Liver (tissue), 9 donors: ENCODE data around the gene AP4B1. TPM values are rescaled to one million over a fixed set of nuclear protein-coding genes. Genes with fewer than 3 reads are reported as not detected.

Experiments used
- DNase-seq: peaks from one replicate; pipeline ENCODE4 v3.0.0-alpha.2; 2017; ENCODE audit warnings: low spot score
- H3K27ac ChIP-seq, 2 donors: one replicate each; pipeline ENCODE4 v1.7.0; 2013; ENCODE audit warnings: inconsistent platforms in 2 of 2, low read length in 2 of 2, control low read depth in 1 of 2, low read depth in 1 of 2, mild to moderate bottlenecking in 1 of 2
- H3K27me3 ChIP-seq, 4 donors: one replicate each; pipeline versions ENCODE4 v1.6.1 to v1.7.0; 2013; ENCODE audit warnings: low read length in 3 of 4, inconsistent platforms in 1 of 4, mild to moderate bottlenecking in 1 of 4, moderate library complexity in 1 of 4; ENCODE audit not compliant: control insufficient read depth in 4 of 4, insufficient read depth in 4 of 4
- H3K36me3 ChIP-seq, 4 donors: one replicate each; pipeline versions ENCODE4 v1.6.1 to v1.7.0; 2013; ENCODE audit warnings: low read length in 3 of 4, mild to moderate bottlenecking in 3 of 4, low read depth in 1 of 4, moderate library complexity in 1 of 4; ENCODE audit not compliant: control insufficient read depth in 4 of 4, insufficient read depth in 3 of 4
- H3K4me1 ChIP-seq, 4 donors: one replicate each; pipeline versions ENCODE4 v1.6.1 to v1.7.0; 2013; ENCODE audit warnings: low read length in 3 of 4, mild to moderate bottlenecking in 3 of 4, moderate library complexity in 1 of 4; ENCODE audit not compliant: control insufficient read depth in 4 of 4, insufficient read depth in 4 of 4
- H3K4me3 ChIP-seq, 3 donors: one replicate each; pipeline versions ENCODE4 v1.6.1 to v1.7.0; 2013; ENCODE audit warnings: low read length in 3 of 3, control low read depth in 1 of 3, low read depth in 1 of 3, mild to moderate bottlenecking in 1 of 3
- H3K9ac ChIP-seq, 2 donors: one replicate each; pipeline ENCODE4 v1.7.0; 2013; ENCODE audit warnings: low read length in 2 of 2, mild to moderate bottlenecking in 2 of 2, moderate library complexity in 2 of 2, control low read depth in 1 of 2, low read depth in 1 of 2
- H3K9me3 ChIP-seq, 4 donors: one replicate each; pipeline versions ENCODE4 v1.6.1 to v1.7.0; 2013; ENCODE audit warnings: low read length in 3 of 4; ENCODE audit not compliant: control insufficient read depth in 4 of 4
- ATF3 ChIP-seq: IDR thresholded peaks from 2 replicates; pipeline ENCODE4 v1.6.1; 2016; ENCODE audit warnings: antibody characterized with exemption
- CTCF ChIP-seq: fragments of 150-350 bp; IDR thresholded peaks from 2 replicates; pipeline ENCODE4 v1.5.1; 2017; ENCODE audit warnings: improper control_type of control experiment, low read depth, low read length; ENCODE audit not compliant: missing input control
- EGR1 ChIP-seq, 2 donors: IDR thresholded peaks; 2 replicates each; pipeline ENCODE4 v1.6.1; 2016 to 2018; ENCODE audit warnings: antibody characterized with exemption in 2 of 2, low read depth in 2 of 2
- FOXA1 ChIP-seq: IDR thresholded peaks from 2 replicates; pipeline ENCODE4 v1.6.1; 2016; ENCODE audit warnings: antibody characterized with exemption
- FOXA2 ChIP-seq: IDR thresholded peaks from 2 replicates; pipeline ENCODE4 v1.6.1; 2016; ENCODE audit warnings: antibody characterized with exemption
- GABPA ChIP-seq, 2 donors: IDR thresholded peaks in 1 of 2; conservative IDR thresholded peaks in 1 of 2; 2 replicates each; pipeline ENCODE4 v1.6.1; 2016; ENCODE audit warnings: antibody characterized with exemption in 2 of 2, mild to moderate bottlenecking in 1 of 2, moderate library complexity in 1 of 2
- HNF4A ChIP-seq, 2 donors: conservative IDR thresholded peaks; 2 replicates each; pipeline ENCODE4 v1.6.1; 2016; ENCODE audit warnings: antibody characterized with exemption in 2 of 2, mild to moderate bottlenecking in 2 of 2
- HNF4G ChIP-seq: IDR thresholded peaks from 2 replicates; pipeline ENCODE4 v1.6.1; 2016; ENCODE audit warnings: antibody characterized with exemption
- JUND ChIP-seq, 2 donors: IDR thresholded peaks; 2 replicates each; pipeline ENCODE4 v1.6.1; 2016; ENCODE audit warnings: antibody characterized with exemption in 2 of 2
- MAX ChIP-seq: IDR thresholded peaks from 2 replicates; pipeline ENCODE4 v1.6.1; 2016; ENCODE audit warnings: antibody characterized with exemption
- NR2F2 ChIP-seq: IDR thresholded peaks from 2 replicates; pipeline ENCODE4 v1.6.1; 2016; ENCODE audit warnings: antibody characterized with exemption
- RAD21 ChIP-seq, 2 donors: IDR thresholded peaks; 2 replicates each; pipeline ENCODE4 v1.6.1; 2016; ENCODE audit warnings: antibody characterized with exemption in 2 of 2, mild to moderate bottlenecking in 2 of 2
- REST ChIP-seq: IDR thresholded peaks from 2 replicates; pipeline ENCODE4 v1.6.1; 2016; ENCODE audit warnings: antibody characterized with exemption, mild to moderate bottlenecking
- RXRA ChIP-seq, 2 donors: IDR thresholded peaks; 2 replicates each; pipeline ENCODE4 v1.6.1; 2017 to 2018; ENCODE audit warnings: antibody characterized with exemption in 2 of 2, mild to moderate bottlenecking in 1 of 2
- SP1 ChIP-seq: IDR thresholded peaks from 2 replicates; pipeline ENCODE4 v1.6.1; 2018; ENCODE audit warnings: antibody characterized with exemption, mild to moderate bottlenecking
- TAF1 ChIP-seq: conservative IDR thresholded peaks from 2 replicates; pipeline ENCODE4 v1.6.1; 2016; ENCODE audit warnings: antibody characterized with exemption, mild to moderate bottlenecking
- YY1 ChIP-seq: IDR thresholded peaks from 2 replicates; pipeline ENCODE4 v1.6.1; 2016; ENCODE audit warnings: antibody characterized with exemption, mild to moderate bottlenecking
- ZBTB33 ChIP-seq: IDR thresholded peaks from 2 replicates; pipeline ENCODE4 v1.6.1; 2016; ENCODE audit warnings: antibody characterized with exemption
- WGBS: extraction: QIAGEN DNeasy Blood & Tissue Kit; methylation state at CpG from one replicate; pipeline ENCODE4 v1.1.7; 2013; 5-methylcytosine and 5-hydroxymethylcytosine counted together
- polyA plus RNA-seq, 2 donors: library from polyadenylated mRNA; stranded (reverse) in 1 of 2; unstranded in 1 of 2; fragments of 200-250 nt in 1 of 2; fragments of >200 nt in 1 of 2; fragmentation: Nextera tagmentation in 1 of 2; extraction: Ambion mirVana in 1 of 2; gene quantifications; one replicate each; pipeline versions ENCODE4 v1.2.1 to v1.2.3, GENCODE V29; 2013 to 2015
- total RNA-seq, 2 donors: library from RNA; depleted of rRNA; stranded (reverse); fragments of >200 nt; gene quantifications; one replicate each; pipeline ENCODE4 v1.2.3, GENCODE V29; 2014
- donor health status: healthy.
- donor health status: healthy.
- donor health status: healthy.
- donor health status: healthy.
- donor health status: healthy.

Gene AP4B1
- total and polyA plus RNA-seq, 4 donors: 4.3 to 10.6 (median 7.0) TPM

- Histone ChIP-seq H3K27ac (no peak overlapping the region), H3K9me3 (no peaks in the 10 kb centered on the region), H3K4me3 (no peak overlapping the region), H3K27me3 (no peaks in the 10 kb centered on the region), H3K4me1 (peaks cover 2 to 31% (median 22%) of the 10 kb centered on the region in 4 donors), H3K36me3 (peaks cover 0 to 3% (median under 1%) of the 10 kb centered on the region in 4 donors), H3K9ac (no peak overlapping the region)
- DNase-seq: no peak
- WGBS: 77% methylated on average over 1 of the region's 1 CpG
- TF ChIP-seq MAX (no peak), FOXA1 (no peak), SP1 (no peak), FOXA2 (no peak), YY1 (no peak), TAF1 (no peak), RXRA (IDR thresholded peaks at IDR 0.05) (no peak), HNF4G (no peak), ZBTB33 (no peak), HNF4A (conservative IDR thresholded peaks at IDR 0.05) (no peak), CTCF (no peak), EGR1 (IDR thresholded peaks at IDR 0.05; ENCODE audit: low read depth in 2 of 2) (no peak), ATF3 (no peak), REST (no peak), JUND (IDR thresholded peaks at IDR 0.05) (no peak), NR2F2 (no peak), GABPA (IDR thresholded peaks at IDR 0.05 in 1 of 2, conservative IDR thresholded peaks at IDR 0.05 in 1 of 2) (no peak), RAD21 (IDR thresholded peaks at IDR 0.05) (no peak)
These were observed 41.5 kb upstream of the AP4B1 start for GRCh38 chr1:113946112-113946511.
